MM.1S (cell line): ENCODE data around the gene RNF220.

Experiments used
- DNase-seq: peaks from one replicate; pipeline ENCODE4 v3.0.0-alpha.2; 2015
- H2AFZ ChIP-seq: fragments of 300-600 bp; sonication (generic); 2 replicates; pipeline ENCODE4 v1.6.0; 2016; ENCODE audit warnings: antibody characterized with exemption, low read length
- H3F3A ChIP-seq: fragments of 300-600 bp; sonication (generic); 2 replicates; pipeline ENCODE4 v1.6.1; 2016; ENCODE audit warnings: mild to moderate bottlenecking, antibody characterized with exemption, low read length, moderate library complexity, mixed read lengths; ENCODE audit not compliant: insufficient read depth
- H3K27ac ChIP-seq: fragments of 300-600 bp; sonication (generic); 2 replicates; pipeline ENCODE4 v1.5.1; 2016; ENCODE audit warnings: mild to moderate bottlenecking, low read length
- H3K27me3 ChIP-seq: fragments of 300-600 bp; sonication (generic); replicated peaks from 2 replicates; pipeline ENCODE4 v1.6.0; 2016; ENCODE audit warnings: low read length; ENCODE audit not compliant: insufficient read depth
- H3K36me3 ChIP-seq: fragments of 300-600 bp; sonication (generic); replicated peaks from 2 replicates; pipeline ENCODE4 v1.6.1; 2016; ENCODE audit warnings: mild to moderate bottlenecking, low read length, mixed read lengths; ENCODE audit not compliant: insufficient read depth
- H3K4me1 ChIP-seq: fragments of 300-600 bp; sonication (generic); 2 replicates; pipeline ENCODE4 v1.6.1; 2016; ENCODE audit warnings: low read length, mixed read lengths
- H3K4me2 ChIP-seq: fragments of 300-600 bp; sonication (generic); 2 replicates; pipeline ENCODE4 v1.6.0; 2016; ENCODE audit warnings: low read depth, low read length
- H3K4me3 ChIP-seq: fragments of 300-600 bp; sonication (generic); 2 replicates; pipeline ENCODE4 v1.5.1; 2016; ENCODE audit warnings: low read length, mixed read lengths
- H3K79me2 ChIP-seq: fragments of 300-600 bp; sonication (generic); 2 replicates; pipeline ENCODE4 v1.6.1; 2016; ENCODE audit warnings: mixed run types, low read length, mixed read lengths
- H3K9ac ChIP-seq: fragments of 300-600 bp; sonication (generic); 2 replicates; pipeline ENCODE4 v1.6.1; 2016; ENCODE audit warnings: low read length, mixed read lengths
- H3K9me2 ChIP-seq: fragments of 300-600 bp; sonication (generic); replicated peaks from 2 replicates; pipeline ENCODE4 v1.6.1; 2016; ENCODE audit warnings: mild to moderate bottlenecking, low read length, mixed read lengths; ENCODE audit not compliant: insufficient read depth
- H3K9me3 ChIP-seq: fragments of 300-600 bp; sonication (generic); replicated peaks from 2 replicates; pipeline ENCODE4 v1.6.1; 2016; ENCODE audit warnings: mild to moderate bottlenecking, low read length, mixed read lengths; ENCODE audit not compliant: insufficient read depth
- H4K20me1 ChIP-seq: fragments of 300-600 bp; sonication (generic); 2 replicates; pipeline ENCODE4 v1.6.1; 2016; ENCODE audit warnings: mild to moderate bottlenecking, low read length, moderate library complexity, mixed read lengths; ENCODE audit not compliant: insufficient read depth
- EZH2 ChIP-seq: fragments of 300-600 bp; sonication (generic); optimal IDR thresholded peaks from 2 replicates; pipeline ENCODE3; 2017; ENCODE audit warnings: low read depth, mild to moderate bottlenecking, antibody characterized with exemption, low read length, mixed read lengths
- EZH2phosphoT487 ChIP-seq: fragments of 300-600 bp; sonication (generic); IDR thresholded peaks from 2 replicates; pipeline ENCODE4 v1.6.1; 2018; ENCODE audit warnings: antibody characterized with exemption, low read length
- TF ChIP-seq, protein P1 (sequence below): fragments of 300-600 bp; sonication (generic); IDR thresholded peaks from 2 replicates; pipeline ENCODE4 v1.5.1; 2016; ENCODE audit warnings: antibody characterized with exemption, low read length, mixed read lengths

RNF220 gene

GRCh38 chr1:44635439-44635838 is 230.4 kb downstream of the RNF220 start:
- H3F3A ChIP-seq, result no peaks in the 10 kb centered on the region
- TF ChIP-seq EZH2 (no peak), EZH2phosphoT487 (no peak)
- TF ChIP-seq, protein P1, sequence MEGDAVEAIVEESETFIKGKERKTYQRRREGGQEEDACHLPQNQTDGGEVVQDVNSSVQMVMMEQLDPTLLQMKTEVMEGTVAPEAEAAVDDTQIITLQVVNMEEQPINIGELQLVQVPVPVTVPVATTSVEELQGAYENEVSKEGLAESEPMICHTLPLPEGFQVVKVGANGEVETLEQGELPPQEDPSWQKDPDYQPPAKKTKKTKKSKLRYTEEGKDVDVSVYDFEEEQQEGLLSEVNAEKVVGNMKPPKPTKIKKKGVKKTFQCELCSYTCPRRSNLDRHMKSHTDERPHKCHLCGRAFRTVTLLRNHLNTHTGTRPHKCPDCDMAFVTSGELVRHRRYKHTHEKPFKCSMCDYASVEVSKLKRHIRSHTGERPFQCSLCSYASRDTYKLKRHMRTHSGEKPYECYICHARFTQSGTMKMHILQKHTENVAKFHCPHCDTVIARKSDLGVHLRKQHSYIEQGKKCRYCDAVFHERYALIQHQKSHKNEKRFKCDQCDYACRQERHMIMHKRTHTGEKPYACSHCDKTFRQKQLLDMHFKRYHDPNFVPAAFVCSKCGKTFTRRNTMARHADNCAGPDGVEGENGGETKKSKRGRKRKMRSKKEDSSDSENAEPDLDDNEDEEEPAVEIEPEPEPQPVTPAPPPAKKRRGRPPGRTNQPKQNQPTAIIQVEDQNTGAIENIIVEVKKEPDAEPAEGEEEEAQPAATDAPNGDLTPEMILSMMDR, result no peak
- no peaks in the 10 kb centered on the region for H4K20me1 ChIP-seq
- H3K4me1 ChIP-seq, result peaks cover 16% of the 10 kb centered on the region
- H3K9ac ChIP-seq, result no peak overlapping the region
- no peaks in the 10 kb centered on the region for H3K9me3 ChIP-seq
- H3K79me2 ChIP-seq, result peaks cover 43% of the 10 kb centered on the region
- H3K27ac ChIP-seq, result no peak overlapping the region
- no peak overlapping the region for H3K4me3 ChIP-seq
- H3K9me2 ChIP-seq, result no peaks in the 10 kb centered on the region
- H2AFZ ChIP-seq, result no peak overlapping the region
- H3K27me3 ChIP-seq, result no peaks in the 10 kb centered on the region
- DNase-seq, result no peak
- no peak overlapping the region for H3K4me2 ChIP-seq
- peaks cover 5% of the 10 kb centered on the region; the same call in 1 of the 2 replicates for H3K36me3 ChIP-seq

DNA sequence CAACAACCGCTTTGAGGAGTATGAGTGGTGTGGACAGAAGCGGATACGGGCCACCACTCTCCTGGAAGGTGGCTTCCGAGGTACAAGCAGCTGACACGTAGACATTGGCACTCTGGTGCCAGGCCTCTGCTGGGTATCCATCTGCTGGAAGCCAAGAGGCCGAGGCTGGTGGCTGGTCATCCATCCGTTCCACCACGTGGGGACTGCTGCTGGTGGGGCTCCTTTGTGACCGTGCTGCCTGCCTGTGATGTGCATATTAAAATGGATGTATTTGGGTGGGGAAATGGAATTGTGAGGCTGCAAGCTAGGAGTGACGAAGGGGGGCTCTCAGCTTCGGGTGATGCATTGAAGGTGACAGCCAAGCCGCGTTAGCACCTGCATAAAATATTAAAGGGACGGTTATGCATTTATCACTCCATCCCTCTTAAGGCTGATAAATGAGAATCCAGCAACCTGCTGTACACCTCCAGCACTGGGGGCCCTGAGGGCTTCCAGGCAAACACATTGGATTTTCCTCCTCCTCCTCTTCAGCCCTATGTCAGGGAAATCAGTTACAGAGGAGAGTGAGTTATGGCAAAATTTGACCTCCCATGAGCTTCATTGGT is 231.1 kb downstream of the RNF220 start:
- H3F3A ChIP-seq, result no peaks in the 10 kb centered on the region
- no peaks in the 10 kb centered on the region for H4K20me1 ChIP-seq
- peaks cover 5% of the 10 kb centered on the region; the same call in 1 of the 2 replicates for H3K36me3 ChIP-seq
- H3K4me3 ChIP-seq, result no peak overlapping the region
- H2AFZ ChIP-seq, result no peak overlapping the region
- H3K9ac ChIP-seq, result no peak overlapping the region
- no peak for DNase-seq
- no peaks in the 10 kb centered on the region for H3K9me2 ChIP-seq
- peaks cover 46% of the 10 kb centered on the region for H3K79me2 ChIP-seq
- TF ChIP-seq, protein P1, result no peak
- no peak for TF ChIP-seq EZH2phosphoT487
- TF ChIP-seq EZH2, result no peak
- H3K9me3 ChIP-seq, result no peaks in the 10 kb centered on the region
- peaks cover 13% of the 10 kb centered on the region for H3K4me1 ChIP-seq
- no peak overlapping the region for H3K27ac ChIP-seq
- no peak overlapping the region for H3K4me2 ChIP-seq
- H3K27me3 ChIP-seq, result no peaks in the 10 kb centered on the region

DNA sequence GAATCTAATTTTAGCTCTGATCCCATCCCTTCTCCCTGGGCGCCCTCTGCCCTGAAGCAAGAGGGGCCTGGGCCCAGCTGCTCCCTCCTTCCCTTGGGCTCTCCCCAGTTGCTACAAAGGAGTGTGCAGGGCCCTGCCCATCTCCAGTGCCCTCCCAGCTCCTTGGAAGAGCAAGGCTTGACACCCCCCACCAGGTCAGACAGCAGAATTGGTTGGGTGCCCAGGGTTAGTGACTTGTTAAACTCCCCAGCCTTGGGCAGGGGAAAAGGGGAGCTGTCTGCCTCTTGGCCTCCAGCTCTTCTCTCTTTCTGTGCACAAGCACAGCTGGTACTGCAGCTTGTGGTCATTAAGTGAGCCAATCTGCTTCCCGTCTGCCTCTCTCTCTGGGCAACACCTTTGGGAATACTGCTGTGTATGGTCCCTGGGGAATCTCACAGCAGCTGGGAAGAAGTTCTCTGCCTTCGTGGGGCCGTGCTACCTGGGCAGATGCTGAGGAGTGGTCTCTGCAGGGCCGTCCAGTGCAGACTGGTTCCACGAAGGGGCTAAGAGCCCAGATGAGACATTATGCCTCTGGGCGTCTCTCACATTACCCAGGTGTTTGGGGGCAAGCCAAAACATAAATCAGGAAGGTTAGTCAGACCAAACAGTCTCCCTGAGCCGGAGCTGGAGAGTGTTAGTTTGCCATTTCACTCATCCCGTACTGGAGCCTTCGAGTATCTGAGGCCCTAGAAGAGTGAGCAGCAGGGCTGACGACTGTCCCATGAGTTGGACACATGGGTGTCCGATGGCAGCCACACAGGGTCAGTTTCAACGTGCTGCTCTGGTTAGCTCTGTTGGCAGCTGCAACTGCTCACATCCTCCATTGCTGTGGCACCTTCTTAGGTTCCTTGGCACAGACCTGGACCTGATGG is 231.9 kb downstream of the RNF220 start:
- Histone ChIP-seq H3K27me3 (no peaks in the 10 kb centered on the region), H3K9me2 (no peaks in the 10 kb centered on the region), H3K4me3 (no peak overlapping the region), H3K27ac (no peak overlapping the region), H3F3A (no peaks in the 10 kb centered on the region), H3K4me1 (peaks cover 10% of the 10 kb centered on the region), H3K79me2 (peaks cover 46% of the 10 kb centered on the region), H3K9ac (no peak overlapping the region), H4K20me1 (no peaks in the 10 kb centered on the region), H3K9me3 (no peaks in the 10 kb centered on the region), H3K36me3 (peaks cover 6% of the 10 kb centered on the region; the same call in 1 of the 2 replicates), H2AFZ (no peak overlapping the region), H3K4me2 (no peak overlapping the region)
- no peak for DNase-seq
- no peak for TF ChIP-seq EZH2phosphoT487
- TF ChIP-seq EZH2, result no peak
- TF ChIP-seq, protein P1, result no peak
